GM18499 (cell line): ENCODE data around the gene FOXC1.

Experiments used
- ATAC-seq: cut with Tn5 transposase; IDR thresholded peaks from one replicate; pipeline ENCODE4 v1.9.1; 2021; ENCODE audit warnings: moderate number of reproducible peaks; ENCODE audit not compliant: insufficient read depth, unreplicated experiment

The FOXC1 gene

GRCh38 chr6:1581120-1581991 is 28.4 kb upstream of the FOXC1 start:
- ATAC-seq = no peak

- ATAC-seq = no peak
These were observed 25.6 kb upstream of the FOXC1 start for GRCh38 chr6:1584146-1584545.

GRCh38 chr6:1584996-1585668 is 24.6 kb upstream of the FOXC1 start:
- ATAC-seq = no peak

GRCh38 chr6:1585669-1586049 is 24.1 kb upstream of the FOXC1 start:
- ATAC-seq = no peak

- ATAC-seq = no peak
These were observed 23.5 kb upstream of the FOXC1 start for GRCh38 chr6:1586256-1586655.

- no peak for ATAC-seq
These were observed 22.8 kb upstream of the FOXC1 start for GRCh38 chr6:1586861-1587450.

GRCh38 chr6:1587546-1587945 is 22.2 kb upstream of the FOXC1 start:
- ATAC-seq = no peak

GRCh38 chr6:1587977-1588376 is 21.7 kb upstream of the FOXC1 start:
- ATAC-seq = no peak

- no peak for ATAC-seq
These were observed 20.5 kb upstream of the FOXC1 start for GRCh38 chr6:1589208-1589607.

- ATAC-seq = no peak
These were observed 19.1 kb upstream of the FOXC1 start for GRCh38 chr6:1590580-1590979.

GRCh38 chr6:1591243-1591642 is 18.5 kb upstream of the FOXC1 start:
- ATAC-seq = no peak

GRCh38 chr6:1591926-1592325 is 17.8 kb upstream of the FOXC1 start:
- ATAC-seq = no peak

- ATAC-seq = no peak
These were observed 16.9 kb upstream of the FOXC1 start for GRCh38 chr6:1592852-1593251.

- ATAC-seq = no peak
These were observed 16.3 kb upstream of the FOXC1 start for GRCh38 chr6:1593286-1593957.

GRCh38 chr6:1593958-1594314 is 15.8 kb upstream of the FOXC1 start:
- ATAC-seq = no peak

- no peak for ATAC-seq
These were observed 15.1 kb upstream of the FOXC1 start for GRCh38 chr6:1594445-1595200.

- ATAC-seq = no peak
These were observed 14.2 kb upstream of the FOXC1 start for GRCh38 chr6:1595271-1596087.

- ATAC-seq = no peak
These were observed 13.4 kb upstream of the FOXC1 start for GRCh38 chr6:1596088-1596852.
